Measurements from ENCODE around the gene KIAA0753. TPM values are rescaled to one million over a fixed set of nuclear protein-coding genes. Genes with fewer than 3 reads are reported as not detected.

The KIAA0753 gene
- total RNA-seq, 6 experiments from 2014 or later, result 3.7 to 6.5 (median 4.9) TPM

DNA sequence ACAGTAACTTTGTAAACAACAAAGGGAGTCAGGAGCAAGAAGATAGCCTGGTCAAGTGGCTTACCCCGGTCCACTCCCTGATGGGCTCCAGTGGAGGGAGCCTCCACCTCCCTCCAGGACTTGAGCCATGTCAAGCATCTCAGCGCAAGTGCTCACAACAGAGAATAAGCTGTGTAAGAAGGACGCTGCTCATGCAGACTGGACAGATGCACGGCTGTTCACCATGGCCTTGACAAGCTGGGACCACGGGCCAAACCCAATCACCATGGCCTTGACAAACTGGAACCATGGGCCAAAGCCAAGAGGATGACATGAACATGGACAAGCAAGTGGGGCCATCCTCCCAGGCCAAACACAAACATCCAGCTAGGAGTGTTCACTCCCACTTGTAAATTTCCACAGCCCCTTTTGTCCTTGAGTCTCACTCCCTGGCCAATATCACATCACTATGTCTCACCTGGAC lies 80.7 kb downstream of the KIAA0753 start:
- TF ChIP-seq, protein P1, sequence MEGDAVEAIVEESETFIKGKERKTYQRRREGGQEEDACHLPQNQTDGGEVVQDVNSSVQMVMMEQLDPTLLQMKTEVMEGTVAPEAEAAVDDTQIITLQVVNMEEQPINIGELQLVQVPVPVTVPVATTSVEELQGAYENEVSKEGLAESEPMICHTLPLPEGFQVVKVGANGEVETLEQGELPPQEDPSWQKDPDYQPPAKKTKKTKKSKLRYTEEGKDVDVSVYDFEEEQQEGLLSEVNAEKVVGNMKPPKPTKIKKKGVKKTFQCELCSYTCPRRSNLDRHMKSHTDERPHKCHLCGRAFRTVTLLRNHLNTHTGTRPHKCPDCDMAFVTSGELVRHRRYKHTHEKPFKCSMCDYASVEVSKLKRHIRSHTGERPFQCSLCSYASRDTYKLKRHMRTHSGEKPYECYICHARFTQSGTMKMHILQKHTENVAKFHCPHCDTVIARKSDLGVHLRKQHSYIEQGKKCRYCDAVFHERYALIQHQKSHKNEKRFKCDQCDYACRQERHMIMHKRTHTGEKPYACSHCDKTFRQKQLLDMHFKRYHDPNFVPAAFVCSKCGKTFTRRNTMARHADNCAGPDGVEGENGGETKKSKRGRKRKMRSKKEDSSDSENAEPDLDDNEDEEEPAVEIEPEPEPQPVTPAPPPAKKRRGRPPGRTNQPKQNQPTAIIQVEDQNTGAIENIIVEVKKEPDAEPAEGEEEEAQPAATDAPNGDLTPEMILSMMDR (IDR thresholded peaks at IDR 0.05), result no peak
- no peak for TF ChIP-seq POLR2A (IDR thresholded peaks at IDR 0.05)
- Histone ChIP-seq H3K27me3 (no peaks in the 10 kb centered on the region), H3K4me3 (no peak overlapping the region), H3K27ac (no peak overlapping the region), H3K4me1 (peaks cover 0 to 6% (median 0%) of the 10 kb centered on the region in 4 donors), H3K9me3 (no peaks in the 10 kb centered on the region), H3K36me3 (no peaks in the 10 kb centered on the region)
- DNase-seq (peak in 1 of 3 donors; percentile 25), ATAC-seq (no peak)
- WGBS (ENCODE audit: insufficient coverage, low coverage, low lambda C conversion rate, missing lambda C conversion rate), result 100% methylated on average over 3 of the region's 5 CpGs
- intact Hi-C loops (cut with DNase I), result no loop called here

GRCh38 chr17:6558932-6559752 lies 81.4 kb downstream of the KIAA0753 start:
- Histone ChIP-seq H3K9me3 (no peaks in the 10 kb centered on the region), H3K4me3 (no peak overlapping the region), H3K27me3 (no peaks in the 10 kb centered on the region), H3K27ac (no peak overlapping the region), H3K36me3 (no peaks in the 10 kb centered on the region), H3K4me1 (peaks cover 0 to 6% (median 0%) of the 10 kb centered on the region in 4 donors)
- intact Hi-C loops (cut with DNase I), result no loop called here
- WGBS (ENCODE audit: insufficient coverage, low coverage, low lambda C conversion rate, missing lambda C conversion rate), result 90% methylated on average over 5 of the region's 11 CpGs
- TF ChIP-seq, protein P1 (IDR thresholded peaks at IDR 0.05), result no peak
- no peak for TF ChIP-seq POLR2A (IDR thresholded peaks at IDR 0.05)
- DNase-seq (peak in 2 of 3 donors; percentile 14 to 27), ATAC-seq (peak; percentile 22 to 53 (median 31))

DNA sequence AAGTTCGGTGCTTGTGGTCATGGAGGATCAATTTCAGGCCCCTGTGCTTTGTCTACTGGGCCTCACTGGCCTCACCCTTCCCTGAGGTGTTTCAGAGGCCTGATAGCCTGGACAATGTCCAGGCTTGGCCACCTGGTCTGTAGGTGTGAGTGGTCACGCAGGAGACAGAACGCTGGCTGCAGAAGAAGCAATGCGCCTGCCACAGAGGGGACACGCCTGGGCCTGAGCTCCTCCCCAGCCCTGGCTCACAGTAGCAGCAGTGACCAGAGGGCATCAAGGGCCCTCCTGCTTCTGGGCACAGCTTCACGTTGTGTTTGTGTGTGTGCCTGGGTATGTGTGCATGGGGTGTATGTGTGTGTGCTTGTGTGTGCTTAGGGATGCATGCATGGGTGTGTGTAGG lies 82.2 kb downstream of the KIAA0753 start:
- DNase-seq (peak in 1 of 3 donors; percentile 37), ATAC-seq (no peak)
- no peak overlapping the region for H3K27ac ChIP-seq

GRCh38 chr17:6557040-6557438 lies 83.5 kb downstream of the KIAA0753 start:
- peaks cover 0 to 6% (median 0%) of the 10 kb centered on the region in 4 donors for H3K4me1 ChIP-seq
- H3K36me3 ChIP-seq, result no peaks in the 10 kb centered on the region
- no peaks in the 10 kb centered on the region for H3K27me3 ChIP-seq
- intact Hi-C loops (cut with DNase I), result no loop called here
- no peak for ATAC-seq
- DNase-seq, result no peak
- 57% methylated on average over 6 of the region's 9 CpGs for WGBS (ENCODE audit: insufficient coverage, low coverage, low lambda C conversion rate, missing lambda C conversion rate)
- no peaks in the 10 kb centered on the region for H3K9me3 ChIP-seq
- peak overlapping the region in 1 of 3 donors; percentile 51 for H3K4me3 ChIP-seq
- no peak for TF ChIP-seq POLR2A (IDR thresholded peaks at IDR 0.05)
- TF ChIP-seq, protein P1 (IDR thresholded peaks at IDR 0.05), result no peak
- H3K27ac ChIP-seq, result peak overlapping the region in 1 of 3 donors; percentile 21

More for the DNA sequence above, 82.2 kb downstream of the KIAA0753 start:
- H3K4me3 ChIP-seq, result no peak overlapping the region
- H3K27me3 ChIP-seq, result no peaks in the 10 kb centered on the region
- H3K4me1 ChIP-seq, result peaks cover 0 to 6% (median 0%) of the 10 kb centered on the region in 4 donors
- TF ChIP-seq, protein P1 (IDR thresholded peaks at IDR 0.05), result no peak
- no peak for TF ChIP-seq POLR2A (IDR thresholded peaks at IDR 0.05)
- H3K9me3 ChIP-seq, result no peaks in the 10 kb centered on the region
- intact Hi-C loops (cut with DNase I), result no loop called here
- no peaks in the 10 kb centered on the region for H3K36me3 ChIP-seq
- no CpG with 5 or more reads among the region's 6 CpGs for WGBS (ENCODE audit: insufficient coverage, low coverage, low lambda C conversion rate, missing lambda C conversion rate)
